ENCODE data around the gene GTF2F2.
A peak's percentile ranks its signal among the peaks of the same experiment; 100 is the strongest.

The GTF2F2 gene

GRCh38 chr13:45119991-45120864 is at the start of gene GTF2F2:
TSS of gene GTF2F2 (plus strand) at chr13:45120510. CDS start at chr13:45120656, 146 bp downstream.
- peak; percentile 88 for DNase-seq (ENCODE audit: low spot score)

- no peak for DNase-seq (ENCODE audit: low spot score)
Measured at GRCh38 chr13:45073809-45074208, 46.5 kb upstream of the GTF2F2 start.

- DNase-seq (ENCODE audit: low spot score), result no peak
Measured at GRCh38 chr13:45074721-45075120, 45.6 kb upstream of the GTF2F2 start.

GRCh38 chr13:45078003-45078402 is 42.3 kb upstream of the GTF2F2 start:
- no peak for DNase-seq (ENCODE audit: low spot score)

- no peak for DNase-seq (ENCODE audit: low spot score)
Measured at GRCh38 chr13:45082964-45083363, 37.3 kb upstream of the GTF2F2 start.

GRCh38 chr13:45084515-45084914 is 35.8 kb upstream of the GTF2F2 start:
- no peak for DNase-seq (ENCODE audit: low spot score)

- no peak for DNase-seq (ENCODE audit: low spot score)
Measured at GRCh38 chr13:45086484-45086883, 33.8 kb upstream of the GTF2F2 start.

- DNase-seq (ENCODE audit: low spot score), result peak; percentile 6
Measured at GRCh38 chr13:45092663-45093062, 27.6 kb upstream of the GTF2F2 start.

- no peak for DNase-seq (ENCODE audit: low spot score)
Measured at GRCh38 chr13:45100573-45101262, 19.6 kb upstream of the GTF2F2 start.

- no peak for DNase-seq (ENCODE audit: low spot score)
Measured at GRCh38 chr13:45101327-45102018, 18.8 kb upstream of the GTF2F2 start.

GRCh38 chr13:45102136-45102507 is 18.2 kb upstream of the GTF2F2 start:
- no peak for DNase-seq (ENCODE audit: low spot score)

- DNase-seq (ENCODE audit: low spot score), result no peak
Measured at GRCh38 chr13:45103449-45103848, 16.9 kb upstream of the GTF2F2 start.

GRCh38 chr13:45104261-45104660 is 16.0 kb upstream of the GTF2F2 start:
- DNase-seq (ENCODE audit: low spot score), result no peak

- no peak for DNase-seq (ENCODE audit: low spot score)
Measured at GRCh38 chr13:45105895-45106294, 14.4 kb upstream of the GTF2F2 start.

GRCh38 chr13:45107539-45107938 is 12.8 kb upstream of the GTF2F2 start:
- no peak for DNase-seq (ENCODE audit: low spot score)

- DNase-seq (ENCODE audit: low spot score), result peak; percentile 13
Measured at GRCh38 chr13:45108716-45109101, 11.6 kb upstream of the GTF2F2 start.

- peak; percentile 90 for DNase-seq (ENCODE audit: low spot score)
Measured at GRCh38 chr13:45109102-45109720, 11.1 kb upstream of the GTF2F2 start.

- no peak for DNase-seq (ENCODE audit: low spot score)
Measured at GRCh38 chr13:45113233-45114224, 6.8 kb upstream of the GTF2F2 start.

- peak; percentile 25 for DNase-seq (ENCODE audit: low spot score)
Measured at GRCh38 chr13:45119469-45119990, 780 bp upstream of the GTF2F2 start.

- DNase-seq (ENCODE audit: low spot score), result peak; percentile 73
Measured at GRCh38 chr13:45120967-45121831, 889 bp downstream of the GTF2F2 start.
